Measurements from ENCODE around the gene STRBP. TPM values are rescaled to one million over a fixed set of nuclear protein-coding genes. Genes with fewer than 3 reads are reported as not detected.

Gene STRBP
- total and polyA plus RNA-seq, 2 of the 4 experiments (the other 2 are of a cell fraction), result 2.1 to 2.5 TPM

- Histone ChIP-seq H4K91ac (ENCODE audit: insufficient read depth, low read depth, low read length) (no peak overlapping the region), H2BK15ac (ENCODE audit: low read depth, low read length) (no peak overlapping the region), H3K9ac (ENCODE audit: low read depth, low read length) (no peak overlapping the region), H3K27ac (ENCODE audit: insufficient read depth, low read length) (no peak overlapping the region), H2BK20ac (ENCODE audit: low read depth, low read length) (no peak overlapping the region), H2AFZ (replicated peaks; ENCODE audit: low read length, poor library complexity) (no peak overlapping the region), H3K4me2 (ENCODE audit: low read depth, low read length) (no peak overlapping the region), H3K14ac (replicated peaks; ENCODE audit: low read depth, low read length) (no peak overlapping the region), H2BK120ac (ENCODE audit: low read depth, low read length) (no peak overlapping the region), H3K56ac (ENCODE audit: extremely low read depth, insufficient read depth, low read length) (no peak overlapping the region), H4K20me1 (ENCODE audit: insufficient read depth, low read length) (no peaks in the 10 kb centered on the region), H2AK5ac (ENCODE audit: low read depth, low read length) (no peak overlapping the region), H3K36me3 (ENCODE audit: control insufficient read depth, insufficient read depth, low read length) (no peaks in the 10 kb centered on the region), H4K5ac (ENCODE audit: low read depth, low read length) (no peak overlapping the region), H2BK5ac (ENCODE audit: low read depth, low read length, poor library complexity, severe bottlenecking) (no peak overlapping the region), H3K18ac (ENCODE audit: low read depth, low read length) (no peak overlapping the region), H3K23ac (ENCODE audit: low read depth, low read length) (no peak overlapping the region), H3K4me3 (ENCODE audit: insufficient read depth, low read depth, low read length) (no peak overlapping the region), H4K8ac (ENCODE audit: low read depth in 2 of 2, low read length in 2 of 2) (no peak overlapping the region), H3K27me3 (ENCODE audit: control insufficient read depth, insufficient read depth, low read length) (no peaks in the 10 kb centered on the region), H3K4ac (ENCODE audit: low read depth, low read length) (no peak overlapping the region), H2AK9ac (replicated peaks; ENCODE audit: low read depth, low read length, poor library complexity) (no peak overlapping the region), H3K79me1 (ENCODE audit: low read depth in 1 of 2, low read length in 2 of 2) (no peaks in the 10 kb centered on the region), H3K9me1 (ENCODE audit: insufficient read depth, low read length) (no peaks in the 10 kb centered on the region), H3K4me1 (ENCODE audit: control insufficient read depth, insufficient read depth, low read length) (no peaks in the 10 kb centered on the region), H3K9me3 (ENCODE audit: control insufficient read depth, insufficient read depth, low read length) (no peaks in the 10 kb centered on the region)
- BruUV-seq (replicated peaks), result no TSS peak
- in situ Hi-C loops (cut with MboI; ENCODE audit: low sequenced_read_pairs) (no loop called here), dilution Hi-C loops (cut with HindIII; ENCODE audit: low sequenced_read_pairs, unreplicated experiment) (no loop called here), intact Hi-C loops (cut with micrococcal nuclease) (no loop called here)
- DNase-seq (no peak), ATAC-seq (ENCODE audit: low read depth) (no peak)
- ChIA-PET POLR2A (ENCODE audit: unreplicated experiment) (no interaction called here), CTCF (no interaction called here)
- WGBS, 2 experiments (ENCODE audit: extremely low coverage in 2 of 2, insufficient read length in 1 of 2), result no CpG with 5 or more reads among the region's 3 CpGs
- TF ChIP-seq, protein P1, sequence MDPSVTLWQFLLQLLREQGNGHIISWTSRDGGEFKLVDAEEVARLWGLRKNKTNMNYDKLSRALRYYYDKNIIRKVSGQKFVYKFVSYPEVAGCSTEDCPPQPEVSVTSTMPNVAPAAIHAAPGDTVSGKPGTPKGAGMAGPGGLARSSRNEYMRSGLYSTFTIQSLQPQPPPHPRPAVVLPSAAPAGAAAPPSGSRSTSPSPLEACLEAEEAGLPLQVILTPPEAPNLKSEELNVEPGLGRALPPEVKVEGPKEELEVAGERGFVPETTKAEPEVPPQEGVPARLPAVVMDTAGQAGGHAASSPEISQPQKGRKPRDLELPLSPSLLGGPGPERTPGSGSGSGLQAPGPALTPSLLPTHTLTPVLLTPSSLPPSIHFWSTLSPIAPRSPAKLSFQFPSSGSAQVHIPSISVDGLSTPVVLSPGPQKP (IDR thresholded peaks at IDR 0.05; ENCODE audit: borderline replicate concordance, low read depth, low read length), result no peak
- TF ChIP-seq RFX5 (IDR thresholded peaks at IDR 0.05; ENCODE audit: low read depth, low read length), result no peak
- no peak for TF ChIP-seq MXI1 (IDR thresholded peaks at IDR 0.05; ENCODE audit: borderline replicate concordance, low read depth, low read length)
- TF ChIP-seq POLR2A (IDR thresholded peaks at IDR 0.05; ENCODE audit: low read depth, low read length), result no peak
- TF ChIP-seq RAD21 (IDR thresholded peaks at IDR 0.05; ENCODE audit: low read length), result no peak
- TF ChIP-seq SMC3 (IDR thresholded peaks at IDR 0.05; ENCODE audit: low read depth, low read length), result no peak
- TF ChIP-seq, protein P2, sequence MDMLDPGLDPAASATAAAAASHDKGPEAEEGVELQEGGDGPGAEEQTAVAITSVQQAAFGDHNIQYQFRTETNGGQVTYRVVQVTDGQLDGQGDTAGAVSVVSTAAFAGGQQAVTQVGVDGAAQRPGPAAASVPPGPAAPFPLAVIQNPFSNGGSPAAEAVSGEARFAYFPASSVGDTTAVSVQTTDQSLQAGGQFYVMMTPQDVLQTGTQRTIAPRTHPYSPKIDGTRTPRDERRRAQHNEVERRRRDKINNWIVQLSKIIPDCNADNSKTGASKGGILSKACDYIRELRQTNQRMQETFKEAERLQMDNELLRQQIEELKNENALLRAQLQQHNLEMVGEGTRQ (IDR thresholded peaks at IDR 0.05; ENCODE audit: low read depth, low read length), result no peak
- no peak for TF ChIP-seq CTCF (conservative IDR thresholded peaks at IDR 0.05; ENCODE audit: low read depth, low read length)
Measured at GRCh38 chr9:123238365-123238764, 30.0 kb downstream of the STRBP start.

Data from IMR-90 (cell line).